Breast epithelium (tissue), 3 donors: Measurements from ENCODE around the gene LDLRAD1.

Experiments
- POLR2A ChIP-seq: fragments of 450-650 bp; IDR thresholded peaks from one replicate; pipeline ENCODE4 v1.6.1; 2016; ENCODE audit warnings: antibody characterized with exemption, mild to moderate bottlenecking, moderate library complexity
- POLR2AphosphoS5 ChIP-seq, 3 donors: sonication (generic); formaldehyde crosslinking; IDR thresholded peaks; one replicate each; pipeline ENCODE4 v1.6.1; 2017; ENCODE audit warnings: antibody characterized with exemption in 3 of 3
- TF ChIP-seq, protein P1 (sequence below), 3 donors: fragments of 450-650 bp; IDR thresholded peaks; one replicate each; pipeline ENCODE4 v1.5.1; 2016 to 2017; ENCODE audit warnings: antibody characterized with exemption in 3 of 3, mild to moderate bottlenecking in 3 of 3, moderate library complexity in 3 of 3

GRCh38 chr1:54002544-54003248 is 15.3 kb downstream of the LDLRAD1 start:
- TF ChIP-seq, protein P1, sequence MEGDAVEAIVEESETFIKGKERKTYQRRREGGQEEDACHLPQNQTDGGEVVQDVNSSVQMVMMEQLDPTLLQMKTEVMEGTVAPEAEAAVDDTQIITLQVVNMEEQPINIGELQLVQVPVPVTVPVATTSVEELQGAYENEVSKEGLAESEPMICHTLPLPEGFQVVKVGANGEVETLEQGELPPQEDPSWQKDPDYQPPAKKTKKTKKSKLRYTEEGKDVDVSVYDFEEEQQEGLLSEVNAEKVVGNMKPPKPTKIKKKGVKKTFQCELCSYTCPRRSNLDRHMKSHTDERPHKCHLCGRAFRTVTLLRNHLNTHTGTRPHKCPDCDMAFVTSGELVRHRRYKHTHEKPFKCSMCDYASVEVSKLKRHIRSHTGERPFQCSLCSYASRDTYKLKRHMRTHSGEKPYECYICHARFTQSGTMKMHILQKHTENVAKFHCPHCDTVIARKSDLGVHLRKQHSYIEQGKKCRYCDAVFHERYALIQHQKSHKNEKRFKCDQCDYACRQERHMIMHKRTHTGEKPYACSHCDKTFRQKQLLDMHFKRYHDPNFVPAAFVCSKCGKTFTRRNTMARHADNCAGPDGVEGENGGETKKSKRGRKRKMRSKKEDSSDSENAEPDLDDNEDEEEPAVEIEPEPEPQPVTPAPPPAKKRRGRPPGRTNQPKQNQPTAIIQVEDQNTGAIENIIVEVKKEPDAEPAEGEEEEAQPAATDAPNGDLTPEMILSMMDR (IDR thresholded peaks at IDR 0.05): no peak
- TF ChIP-seq POLR2A (no peak), POLR2AphosphoS5 (IDR thresholded peaks at IDR 0.05) (no peak)
